GM18499 (cell line): ENCODE data around the gene AFAP1L2.

ENCODE experiments used
- ATAC-seq: cut with Tn5 transposase; IDR thresholded peaks from one replicate; pipeline ENCODE4 v1.9.1; 2021; ENCODE audit warnings: moderate number of reproducible peaks; ENCODE audit not compliant: insufficient read depth, unreplicated experiment

The AFAP1L2 gene

DNA sequence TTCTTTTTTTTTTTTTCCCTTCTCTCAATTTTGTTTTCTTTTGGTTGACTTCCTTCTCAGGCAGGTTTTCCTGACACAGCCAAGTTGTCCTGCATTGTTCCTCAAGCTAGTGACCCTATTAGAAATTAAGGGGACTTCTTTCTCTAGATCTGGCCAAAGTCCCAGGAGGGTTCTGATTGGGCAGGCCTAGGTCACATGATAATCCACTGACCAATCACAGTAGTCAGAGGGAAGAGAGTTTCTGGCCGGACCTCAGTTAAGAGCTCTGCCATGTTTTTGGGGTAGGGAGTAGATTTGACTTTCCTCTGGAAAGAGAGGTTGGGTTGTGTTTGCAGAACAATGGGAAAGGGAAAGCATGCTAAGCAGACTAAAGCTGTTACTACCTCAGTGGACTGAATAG lies 149.1 kb downstream of the AFAP1L2 start:
- ATAC-seq: no peak

DNA sequence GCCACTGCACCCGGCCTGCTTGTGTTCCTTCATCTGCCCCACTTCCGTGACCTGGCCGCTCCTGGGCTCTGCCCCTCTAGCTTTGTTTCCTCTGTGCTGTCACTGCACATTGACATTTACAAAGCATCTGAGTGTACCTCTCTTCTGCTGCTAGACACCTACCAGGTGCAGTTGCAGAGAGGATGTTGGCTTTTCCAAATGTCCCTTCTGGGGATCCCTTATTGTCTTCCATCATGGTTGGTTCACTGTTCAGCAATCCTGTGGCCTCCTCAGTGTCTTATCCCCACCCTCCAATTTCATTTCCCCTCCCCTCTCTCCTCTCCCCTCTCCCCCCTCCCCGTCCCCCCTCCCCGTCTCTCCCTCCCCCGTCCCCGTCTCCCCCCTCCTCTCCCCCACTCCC lies 151.4 kb downstream of the AFAP1L2 start:
- ATAC-seq: no peak

DNA sequence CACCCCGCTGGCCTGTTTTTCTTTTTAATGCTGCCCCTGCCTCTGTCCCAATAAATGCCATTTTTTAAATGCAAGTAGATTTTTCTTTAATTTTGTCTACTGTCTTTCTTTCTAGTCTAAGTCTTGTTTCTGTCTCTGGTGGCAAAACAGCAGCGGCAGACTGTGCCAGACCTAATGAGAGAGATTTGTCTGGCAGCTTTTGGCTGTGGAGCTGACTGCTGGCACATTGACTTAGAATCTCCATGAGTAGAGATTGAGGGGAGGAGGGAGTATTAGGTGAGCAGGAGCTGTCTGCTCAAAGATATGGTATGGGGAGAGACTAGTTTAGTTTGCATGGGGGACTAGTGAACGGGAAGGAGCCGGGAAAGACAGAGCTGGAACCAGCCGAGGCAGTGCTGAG lies 152.2 kb downstream of the AFAP1L2 start:
- ATAC-seq: no peak

DNA sequence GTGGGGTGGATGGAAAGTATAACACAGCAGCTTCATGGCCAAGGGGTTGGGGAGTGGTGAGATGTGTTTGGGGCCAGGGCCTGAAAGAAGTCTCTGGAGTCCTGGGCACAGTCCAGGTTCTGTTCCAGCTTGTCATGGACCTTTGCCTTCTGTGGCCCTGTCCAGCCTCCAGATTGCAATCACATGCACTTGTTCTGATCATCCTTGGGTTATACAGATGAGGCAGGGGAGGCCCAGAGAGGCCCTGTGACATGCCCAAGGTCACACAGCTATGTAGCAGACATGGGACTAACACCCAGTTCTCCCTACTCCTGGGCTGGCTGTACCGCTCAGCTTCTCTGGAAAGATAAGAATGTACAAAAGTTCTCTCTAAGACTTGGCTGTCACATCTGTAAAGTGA lies 153.6 kb downstream of the AFAP1L2 start:
- ATAC-seq: no peak

DNA sequence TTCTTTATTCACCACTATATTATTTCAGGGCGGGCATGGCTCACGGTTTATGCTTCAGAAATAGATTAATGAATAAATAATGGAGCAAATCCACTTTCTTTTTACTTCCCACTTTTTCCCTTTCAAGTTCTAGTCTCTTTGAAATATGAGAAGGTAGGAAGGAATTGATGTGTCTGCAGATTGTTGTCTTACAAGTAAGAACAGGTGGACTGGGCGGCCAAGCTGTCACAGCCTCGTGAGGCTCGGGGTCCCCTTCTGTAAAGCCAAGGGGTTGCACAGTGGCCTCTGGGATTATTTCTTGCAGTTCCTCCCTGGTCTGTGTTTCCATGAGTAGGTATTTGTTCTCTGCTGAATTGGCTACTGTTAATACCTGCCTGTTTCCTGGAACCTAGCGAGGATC lies 154.1 kb downstream of the AFAP1L2 start:
- no peak for ATAC-seq

DNA sequence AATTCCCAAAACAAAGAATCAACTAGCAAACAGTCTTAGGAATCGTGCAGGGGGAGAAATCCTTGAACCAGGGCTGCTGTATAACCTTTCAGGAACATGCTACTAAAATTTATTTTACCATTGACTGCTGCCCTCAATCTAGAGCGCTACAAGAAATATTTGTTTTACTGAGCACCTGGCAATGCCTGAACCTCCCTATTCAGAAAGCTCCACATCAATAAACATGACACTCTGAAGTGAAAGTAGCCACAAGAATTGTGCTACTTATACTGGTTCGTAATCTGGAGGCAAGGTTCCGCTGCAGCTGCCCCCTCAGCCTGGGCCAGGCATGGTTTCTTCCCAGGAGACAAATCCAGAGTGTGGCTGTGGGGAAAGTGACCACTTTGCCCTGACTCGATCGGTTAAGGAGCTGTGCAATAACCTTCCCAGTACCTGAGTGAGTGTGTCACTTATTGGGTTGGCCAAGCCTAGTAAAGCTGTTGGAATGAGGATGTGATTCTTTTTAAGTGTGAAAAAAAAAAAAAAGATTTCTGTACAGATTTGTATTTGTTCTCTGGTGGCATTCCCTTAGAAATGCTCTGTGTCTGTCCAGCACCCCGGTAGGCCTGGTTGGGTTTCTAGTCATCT lies 157.5 kb downstream of the AFAP1L2 start:
- no peak for ATAC-seq

DNA sequence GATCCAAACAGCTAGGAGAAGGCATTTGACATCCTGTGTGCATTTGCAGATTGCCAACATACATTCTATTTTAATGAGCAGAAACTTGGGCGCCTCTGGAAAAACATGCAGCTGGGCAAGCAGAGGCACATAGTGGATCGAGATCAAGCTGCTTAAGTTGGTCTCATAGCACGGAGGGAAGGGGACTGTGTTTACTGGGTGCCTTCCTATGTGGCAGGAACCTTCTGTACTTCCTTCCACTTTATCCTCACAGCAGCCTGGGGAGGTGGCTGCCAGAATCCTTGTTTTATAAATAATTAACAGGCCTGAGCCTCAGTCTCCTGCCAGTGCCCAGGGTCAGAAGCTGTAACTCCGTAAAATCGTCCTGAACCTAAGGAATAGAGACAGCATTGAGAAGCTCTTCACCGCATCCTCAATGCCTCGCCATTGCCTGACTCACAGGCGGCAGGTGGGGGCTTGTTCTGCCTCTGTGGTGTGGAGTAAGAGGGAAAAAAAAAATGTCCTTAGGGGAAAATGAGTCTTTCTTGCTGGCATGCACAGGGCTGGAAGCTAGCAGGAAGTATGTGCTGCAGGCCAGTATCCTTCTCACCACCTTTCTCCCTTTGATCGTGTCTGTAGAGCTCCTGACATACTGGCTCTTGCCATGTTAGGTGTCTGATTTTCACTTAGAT lies 159.0 kb downstream of the AFAP1L2 start:
- no peak for ATAC-seq
